SH-SY5Y (cell line): ENCODE results near the gene ACOXL.

Source experiments
- GATA2 ChIP-seq: IDR thresholded peaks from 2 replicates; pipeline ENCODE4 v1.6.1; 2011; ENCODE audit warnings: mild to moderate bottlenecking, low read depth, low read length
- GATA3 ChIP-seq: IDR thresholded peaks from 2 replicates; pipeline ENCODE4 v1.6.1; 2011; ENCODE audit warnings: low read depth, mild to moderate bottlenecking, low read length, moderate library complexity

- TF ChIP-seq GATA2 (no peak), GATA3 (no peak)
These were observed 7.6 kb upstream of the ACOXL start for GRCh38 chr2:110724820-110725219.
